Body of pancreas (tissue), 4 donors: ENCODE measurements around the gene ROBO1.

ENCODE experiments used
- CTCF ChIP-seq, 7 experiments: fragments of 450-650 bp in 4 of 7; fragments of 200-600 bp in 3 of 7; sonication (generic) in 3 of 7; IDR thresholded peaks; one replicate each; pipeline ENCODE4 v1.5.1; 2016 to 2019; ENCODE audit warnings: antibody characterized with exemption in 7 of 7
- POLR2A ChIP-seq, 3 donors: fragments of 450-650 bp; IDR thresholded peaks; one replicate each; pipeline ENCODE4 v1.6.1; 2016; ENCODE audit warnings: antibody characterized with exemption in 3 of 3, mild to moderate bottlenecking in 2 of 3

- no peak for TF ChIP-seq CTCF (IDR thresholded peaks at IDR 0.05)
- no peak for TF ChIP-seq POLR2A (IDR thresholded peaks at IDR 0.05)
These were observed 888.4 kb downstream of the ROBO1 start for GRCh38 chr3:78879295-78879860.
